Stimulated activated effector memory CD8-positive, alpha-beta T cell treated with anti-CD3 and anti-CD28 coated beads, Interleukin-12 subunit alpha, Interleukin-12 subunit beta, amount 100 ng/mL, for 72 hours (primary cell): ENCODE results near the gene DCDC2C.

Experiments
- ATAC-seq: fragments of 150-1000 bp; cut with Tn5 transposase; 2 replicates; pipeline ENCODE4 v1.10.0; 2021
- DNase-seq, 2 donors: peaks; one replicate each; pipeline ENCODE4 v3.0.0; 2021 to 2022; ENCODE audit warnings: low spot score in 2 of 2
- H3K27ac Mint-ChIP-seq: one replicate; pipeline ENCODE4 v1.8.0; 2022; ENCODE audit warnings: mild to moderate bottlenecking, mixed read lengths
- H3K36me3 Mint-ChIP-seq: one replicate; pipeline ENCODE4 v1.8.0; 2022; ENCODE audit warnings: mild to moderate bottlenecking, mixed read lengths
- H3K4me1 Mint-ChIP-seq: one replicate; pipeline ENCODE4 v1.8.0; 2022; ENCODE audit warnings: mixed read lengths
- H3K4me3 Mint-ChIP-seq: one replicate; pipeline ENCODE4 v1.8.0; 2022; ENCODE audit warnings: mild to moderate bottlenecking, mixed read lengths
- H3K9me3 Mint-ChIP-seq: one replicate; pipeline ENCODE4 v1.8.0; 2022; ENCODE audit warnings: mixed read lengths

The DCDC2C gene

GRCh38 chr2:3873899-3874298, 170.5 kb downstream of the DCDC2C start:
- Mint-ChIP-seq H3K4me1 (no peaks in the 10 kb centered on the region), H3K4me3 (no peak overlapping the region), H3K36me3 (no peaks in the 10 kb centered on the region), H3K27ac (no peak overlapping the region), H3K9me3 (peaks cover under 1% of the 10 kb centered on the region)
- ATAC-seq (no peak), DNase-seq (no peak)

DNA sequence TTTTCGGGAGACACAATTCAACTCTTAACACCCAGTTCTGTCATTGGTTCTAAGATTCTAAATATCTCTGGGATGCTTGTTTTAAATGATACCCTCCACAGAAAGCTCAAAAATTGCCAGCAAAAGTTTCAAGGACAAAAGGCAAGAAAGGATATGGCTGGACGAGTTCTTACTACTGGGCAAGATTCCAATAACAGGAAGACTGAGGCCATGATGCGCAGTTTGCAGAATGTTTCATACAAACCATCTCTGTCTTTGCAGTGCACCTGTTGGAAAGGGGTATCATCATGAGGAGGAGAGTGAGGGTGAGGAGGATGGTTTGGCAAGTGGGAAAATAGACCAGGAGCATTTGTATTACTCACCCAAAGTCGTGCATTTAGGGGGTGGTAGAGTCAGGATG, 172.8 kb downstream of the DCDC2C start:
- Mint-ChIP-seq H3K9me3 (peaks cover 3% of the 10 kb centered on the region), H3K27ac (no peak overlapping the region), H3K36me3 (no peaks in the 10 kb centered on the region)

DNA sequence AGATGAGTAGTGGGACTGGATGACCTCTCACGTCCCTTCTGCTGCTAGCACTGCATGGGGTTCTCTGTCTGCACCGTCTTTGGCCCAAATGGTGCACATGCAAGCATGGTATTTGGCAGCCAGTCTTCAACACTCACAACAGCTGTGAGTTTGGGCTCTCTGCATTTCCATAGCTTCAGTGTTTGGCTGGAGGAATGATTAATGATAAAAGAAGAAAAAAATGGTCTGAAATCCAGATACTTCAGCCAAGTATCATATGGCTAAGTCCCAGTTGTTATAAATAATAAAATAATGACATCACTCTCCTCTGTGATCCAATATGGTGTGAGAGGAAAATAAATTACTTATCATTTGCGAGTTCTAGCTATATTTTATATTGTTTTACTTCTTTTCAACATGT, 173.3 kb downstream of the DCDC2C start:
- ATAC-seq (no peak), DNase-seq (no peak)
- peaks cover 3% of the 10 kb centered on the region for H3K9me3 Mint-ChIP-seq
- no peak overlapping the region for H3K27ac Mint-ChIP-seq
- H3K36me3 Mint-ChIP-seq = no peaks in the 10 kb centered on the region
- H3K4me1 Mint-ChIP-seq = no peaks in the 10 kb centered on the region
- H3K4me3 Mint-ChIP-seq = no peak overlapping the region

More for the DNA sequence above, 172.8 kb downstream of the DCDC2C start:
- no peak for ATAC-seq
- no peak for DNase-seq
- Mint-ChIP-seq H3K4me1 (no peaks in the 10 kb centered on the region), H3K4me3 (no peak overlapping the region)

- DNase-seq = no peak
- H3K4me3 Mint-ChIP-seq = no peak overlapping the region
These were observed 182.6 kb downstream of the DCDC2C start for GRCh38 chr2:3885629-3886628.

GRCh38 chr2:3895021-3895420, 191.6 kb downstream of the DCDC2C start:
- no peak overlapping the region for H3K4me3 Mint-ChIP-seq
- no peak for ATAC-seq
- no peaks in the 10 kb centered on the region for H3K4me1 Mint-ChIP-seq
- H3K9me3 Mint-ChIP-seq = peaks cover 12% of the 10 kb centered on the region
- no peaks in the 10 kb centered on the region for H3K36me3 Mint-ChIP-seq
- H3K27ac Mint-ChIP-seq = no peak overlapping the region
- DNase-seq = no peak

More at GRCh38 chr2:3885629-3886628, 182.6 kb downstream of the DCDC2C start:
- Mint-ChIP-seq H3K27ac (no peak overlapping the region), H3K36me3 (no peaks in the 10 kb centered on the region), H3K9me3 (peaks cover 4% of the 10 kb centered on the region), H3K4me1 (no peaks in the 10 kb centered on the region)
- ATAC-seq = no peak
